Choroid plexus epithelial cell (primary cell): Measurements from ENCODE around the gene PICALM.
A peak's percentile ranks its signal among the peaks of the same experiment; 100 is the strongest.

Experiments
- DNase-seq: peaks from one replicate; pipeline ENCODE4 v3.0.0-alpha.2; 2010; ENCODE audit warnings: low read depth
- H3K4me3 ChIP-seq: 2 replicates; pipeline ENCODE4 v1.5.1; 2011; ENCODE audit warnings: low read depth, mild to moderate bottlenecking, control low read depth, low read length, moderate library complexity
- TF ChIP-seq, protein P1 (sequence below): conservative IDR thresholded peaks from 2 replicates; pipeline ENCODE4 v1.5.1; 2011; ENCODE audit warnings: low read depth, mild to moderate bottlenecking, control low read depth, inconsistent platforms, low read length, moderate library complexity

Gene PICALM

DNA sequence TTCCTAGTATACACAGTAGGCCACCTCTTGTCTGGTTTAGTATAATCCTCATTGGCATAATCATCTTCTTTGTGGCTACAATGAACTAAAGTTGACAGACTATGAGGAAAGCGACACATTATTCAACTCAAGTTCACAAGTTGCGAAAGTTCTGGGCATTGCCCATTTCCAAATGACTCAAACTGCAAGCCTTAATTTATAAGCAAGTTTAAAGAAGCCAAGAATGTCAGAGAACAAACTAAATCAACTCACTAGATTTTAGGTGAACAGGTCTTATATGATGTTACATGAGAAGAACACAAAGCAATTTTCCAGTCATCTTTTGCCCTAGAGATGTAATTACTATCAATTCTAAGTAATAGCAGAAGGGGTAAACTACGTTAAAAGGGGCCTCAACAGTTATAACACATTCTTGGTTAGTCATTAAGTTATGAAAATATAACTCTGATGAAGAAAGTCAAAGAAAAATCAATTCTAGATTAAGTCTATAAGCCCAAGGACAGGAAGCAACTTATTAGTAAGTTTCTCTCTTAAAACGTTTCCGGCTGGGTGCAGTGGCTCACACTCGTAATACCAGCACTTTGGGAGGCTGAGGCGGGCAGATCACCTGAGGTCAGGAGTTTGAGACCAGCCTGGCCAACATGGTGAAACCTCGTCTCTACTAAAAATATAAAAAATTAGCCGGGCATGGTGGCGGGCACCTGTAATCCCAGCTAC, 21.5 kb downstream of the PICALM start:
- DNase-seq = peak; percentile 48
- TF ChIP-seq, protein P1, sequence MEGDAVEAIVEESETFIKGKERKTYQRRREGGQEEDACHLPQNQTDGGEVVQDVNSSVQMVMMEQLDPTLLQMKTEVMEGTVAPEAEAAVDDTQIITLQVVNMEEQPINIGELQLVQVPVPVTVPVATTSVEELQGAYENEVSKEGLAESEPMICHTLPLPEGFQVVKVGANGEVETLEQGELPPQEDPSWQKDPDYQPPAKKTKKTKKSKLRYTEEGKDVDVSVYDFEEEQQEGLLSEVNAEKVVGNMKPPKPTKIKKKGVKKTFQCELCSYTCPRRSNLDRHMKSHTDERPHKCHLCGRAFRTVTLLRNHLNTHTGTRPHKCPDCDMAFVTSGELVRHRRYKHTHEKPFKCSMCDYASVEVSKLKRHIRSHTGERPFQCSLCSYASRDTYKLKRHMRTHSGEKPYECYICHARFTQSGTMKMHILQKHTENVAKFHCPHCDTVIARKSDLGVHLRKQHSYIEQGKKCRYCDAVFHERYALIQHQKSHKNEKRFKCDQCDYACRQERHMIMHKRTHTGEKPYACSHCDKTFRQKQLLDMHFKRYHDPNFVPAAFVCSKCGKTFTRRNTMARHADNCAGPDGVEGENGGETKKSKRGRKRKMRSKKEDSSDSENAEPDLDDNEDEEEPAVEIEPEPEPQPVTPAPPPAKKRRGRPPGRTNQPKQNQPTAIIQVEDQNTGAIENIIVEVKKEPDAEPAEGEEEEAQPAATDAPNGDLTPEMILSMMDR = no peak

DNA sequence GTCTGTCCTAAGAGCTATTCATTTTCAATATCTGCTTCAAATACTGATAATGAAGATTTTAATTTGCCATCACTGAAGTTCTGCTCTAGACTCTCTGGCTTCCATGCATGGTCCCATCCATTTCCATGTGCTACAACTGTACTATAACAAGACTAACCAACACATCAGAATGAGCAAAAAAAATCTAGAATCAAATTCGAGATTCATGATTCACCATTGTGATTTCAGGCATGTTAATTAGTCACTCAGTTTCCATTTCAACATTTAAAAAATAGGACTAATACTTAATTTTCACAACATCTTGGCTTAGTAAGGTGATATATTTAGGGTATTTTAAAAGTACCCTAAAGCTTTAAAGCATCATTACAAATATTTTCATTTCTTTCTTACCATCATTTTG, 22.8 kb downstream of the PICALM start:
- DNase-seq = no peak
- H3K4me3 ChIP-seq = no peak overlapping the region
- TF ChIP-seq, protein P1 = no peak

More for the DNA sequence above, 21.5 kb downstream of the PICALM start:
- H3K4me3 ChIP-seq = no peak overlapping the region

DNA sequence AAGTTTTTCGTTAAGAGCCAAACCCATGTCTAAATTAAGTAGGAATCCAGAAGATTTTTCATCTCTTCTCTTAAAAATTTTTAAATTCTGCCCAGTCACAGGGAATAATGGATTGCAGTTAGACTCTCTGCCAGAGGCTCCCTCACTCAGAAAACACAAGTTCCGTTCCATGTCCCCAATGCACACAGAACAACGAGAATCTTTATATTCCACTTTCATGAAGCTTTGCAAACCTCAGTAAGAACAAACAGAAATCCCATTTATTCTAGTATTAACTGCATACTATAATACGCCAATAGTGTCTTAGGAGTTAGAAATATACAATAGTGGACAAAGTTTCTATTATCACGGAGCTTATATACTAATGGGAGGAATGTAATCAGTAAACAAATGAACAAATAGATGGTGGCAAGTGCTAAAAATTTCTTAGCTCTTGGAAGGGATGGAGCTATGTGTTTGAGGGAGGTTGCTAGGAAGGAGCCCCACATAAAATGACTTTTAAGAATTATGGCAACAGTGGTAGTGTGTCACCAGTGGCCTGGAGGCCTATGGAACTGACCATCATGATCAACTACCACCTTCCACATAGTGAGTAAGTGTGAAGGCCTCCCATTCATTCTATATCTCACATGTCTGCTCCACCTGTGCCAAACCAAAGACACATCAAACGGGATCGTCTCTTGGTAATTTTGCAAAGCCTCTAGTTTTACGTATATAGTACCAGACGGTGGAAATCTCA, 24.9 kb downstream of the PICALM start:
- TF ChIP-seq, protein P1 = no peak
- no peak for DNase-seq
- no peak overlapping the region for H3K4me3 ChIP-seq

- TF ChIP-seq, protein P1 = peak; percentile 83
- no peak overlapping the region for H3K4me3 ChIP-seq
- peak; percentile 96 for DNase-seq
Measured at GRCh38 chr11:86041975-86042378, 26.9 kb downstream of the PICALM start.

DNA sequence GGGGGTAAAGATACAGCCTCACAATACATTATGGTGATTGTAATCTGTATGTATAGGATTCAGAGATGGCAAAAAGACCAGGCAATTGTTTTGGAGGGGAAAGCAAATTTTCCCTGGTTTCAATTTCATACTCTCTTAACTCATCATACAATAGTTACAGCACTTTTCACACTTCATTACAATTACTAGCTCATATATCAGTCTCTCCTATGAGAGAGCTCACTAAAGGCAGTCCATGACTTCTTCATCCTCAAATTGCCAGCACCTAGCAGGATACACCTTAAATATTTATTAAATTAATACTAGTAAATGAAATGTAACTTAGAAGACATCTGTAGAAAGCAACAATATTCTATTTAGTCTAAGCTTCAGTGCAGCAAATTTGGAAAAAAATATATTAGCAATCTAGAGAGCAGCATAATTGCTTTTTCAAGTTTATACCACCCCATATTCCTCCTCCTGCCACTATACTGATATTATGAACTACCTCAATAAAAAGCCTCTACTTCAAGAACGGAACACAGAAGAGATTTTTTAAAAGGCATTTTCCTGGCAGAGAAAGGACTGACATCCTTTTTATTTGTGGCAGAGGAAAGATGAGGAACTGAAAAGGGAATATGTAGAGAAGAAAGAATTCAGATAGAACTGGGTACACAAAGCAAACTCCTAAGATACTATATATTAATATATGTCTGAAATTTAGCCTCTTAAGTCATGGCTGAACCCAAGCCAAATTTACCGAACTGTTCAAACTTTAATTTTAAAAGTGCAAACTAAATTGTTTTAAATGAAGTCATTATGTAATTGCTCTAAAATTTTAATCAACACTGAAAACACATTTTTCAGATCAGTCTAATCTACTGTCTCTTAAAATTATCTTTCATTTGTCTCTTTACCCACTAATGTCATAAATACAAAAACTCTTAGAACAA, 27.7 kb downstream of the PICALM start:
- no peak for DNase-seq
- TF ChIP-seq, protein P1 = no peak
- H3K4me3 ChIP-seq = no peak overlapping the region

DNA sequence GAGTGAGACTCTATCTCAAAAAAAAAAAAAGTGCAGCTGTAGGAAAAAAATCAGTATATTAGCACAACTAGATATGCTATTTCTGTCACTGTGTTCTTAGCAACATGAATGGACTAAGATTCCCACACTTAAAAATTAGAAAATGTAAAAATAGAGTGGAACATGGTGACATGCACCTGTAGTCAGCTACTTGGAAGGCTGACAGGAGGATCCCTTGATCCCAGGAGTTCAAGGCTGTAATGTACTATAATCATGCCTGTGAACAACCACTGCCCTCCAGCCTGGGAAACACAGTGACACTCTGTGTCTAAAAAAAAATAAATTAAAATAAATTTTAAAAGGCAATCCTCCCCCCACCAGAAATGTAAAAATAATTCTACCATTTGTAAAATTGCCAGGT, 29.8 kb downstream of the PICALM start:
- DNase-seq = no peak
- no peak overlapping the region for H3K4me3 ChIP-seq
- TF ChIP-seq, protein P1 = no peak
